GM10847 (cell line): ENCODE measurements around the gene GPR68.

ENCODE experiments used
- POLR2A ChIP-seq: IDR thresholded peaks from 2 replicates; pipeline ENCODE4 v1.6.1; 2011; ENCODE audit not compliant: insufficient read length; ENCODE audit errors: extremely low read depth

Gene GPR68, protein sequence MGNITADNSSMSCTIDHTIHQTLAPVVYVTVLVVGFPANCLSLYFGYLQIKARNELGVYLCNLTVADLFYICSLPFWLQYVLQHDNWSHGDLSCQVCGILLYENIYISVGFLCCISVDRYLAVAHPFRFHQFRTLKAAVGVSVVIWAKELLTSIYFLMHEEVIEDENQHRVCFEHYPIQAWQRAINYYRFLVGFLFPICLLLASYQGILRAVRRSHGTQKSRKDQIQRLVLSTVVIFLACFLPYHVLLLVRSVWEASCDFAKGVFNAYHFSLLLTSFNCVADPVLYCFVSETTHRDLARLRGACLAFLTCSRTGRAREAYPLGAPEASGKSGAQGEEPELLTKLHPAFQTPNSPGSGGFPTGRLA

GRCh38 chr14:91244501-91244901 is at the start of gene GPR68:
GPR68 (minus strand) TSS chr14:91244704; CDS start chr14:91235050, 9,654 bp downstream.
- no peak for TF ChIP-seq POLR2A

DNA sequence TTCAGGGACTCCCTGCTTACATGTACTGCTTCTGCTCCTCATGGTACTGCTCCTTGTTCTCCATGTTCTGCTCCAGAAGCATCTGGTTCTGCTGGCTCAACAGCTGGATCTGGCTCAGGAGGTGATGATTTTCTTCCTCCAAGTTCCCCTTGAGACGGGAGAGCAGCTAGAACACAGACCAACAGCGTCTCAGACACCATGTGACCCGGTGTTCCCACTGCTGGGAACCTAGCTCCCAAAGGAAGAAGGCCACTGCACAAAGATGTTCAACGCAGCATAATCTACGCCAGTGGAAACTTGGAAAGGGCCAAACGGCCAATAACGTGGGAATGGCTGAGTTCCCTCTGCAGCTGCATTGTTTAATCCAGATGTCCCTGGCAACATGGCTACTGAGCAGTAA is 49.6 kb upstream of the GPR68 start:
- no peak for TF ChIP-seq POLR2A

- TF ChIP-seq POLR2A = no peak
These were observed 48.8 kb upstream of the GPR68 start for GRCh38 chr14:91293281-91293680.

GRCh38 chr14:91292491-91292890 is 48.0 kb upstream of the GPR68 start:
- no peak for TF ChIP-seq POLR2A

- TF ChIP-seq POLR2A = no peak
These were observed 47.4 kb upstream of the GPR68 start for GRCh38 chr14:91291786-91292405.

- no peak for TF ChIP-seq POLR2A
These were observed 46.5 kb upstream of the GPR68 start for GRCh38 chr14:91290986-91291385.

GRCh38 chr14:91289464-91289863 is 45.0 kb upstream of the GPR68 start:
- no peak for TF ChIP-seq POLR2A

- no peak for TF ChIP-seq POLR2A
These were observed 44.4 kb upstream of the GPR68 start for GRCh38 chr14:91288876-91289275.

- TF ChIP-seq POLR2A = no peak
These were observed 42.0 kb upstream of the GPR68 start for GRCh38 chr14:91286530-91286937.

DNA sequence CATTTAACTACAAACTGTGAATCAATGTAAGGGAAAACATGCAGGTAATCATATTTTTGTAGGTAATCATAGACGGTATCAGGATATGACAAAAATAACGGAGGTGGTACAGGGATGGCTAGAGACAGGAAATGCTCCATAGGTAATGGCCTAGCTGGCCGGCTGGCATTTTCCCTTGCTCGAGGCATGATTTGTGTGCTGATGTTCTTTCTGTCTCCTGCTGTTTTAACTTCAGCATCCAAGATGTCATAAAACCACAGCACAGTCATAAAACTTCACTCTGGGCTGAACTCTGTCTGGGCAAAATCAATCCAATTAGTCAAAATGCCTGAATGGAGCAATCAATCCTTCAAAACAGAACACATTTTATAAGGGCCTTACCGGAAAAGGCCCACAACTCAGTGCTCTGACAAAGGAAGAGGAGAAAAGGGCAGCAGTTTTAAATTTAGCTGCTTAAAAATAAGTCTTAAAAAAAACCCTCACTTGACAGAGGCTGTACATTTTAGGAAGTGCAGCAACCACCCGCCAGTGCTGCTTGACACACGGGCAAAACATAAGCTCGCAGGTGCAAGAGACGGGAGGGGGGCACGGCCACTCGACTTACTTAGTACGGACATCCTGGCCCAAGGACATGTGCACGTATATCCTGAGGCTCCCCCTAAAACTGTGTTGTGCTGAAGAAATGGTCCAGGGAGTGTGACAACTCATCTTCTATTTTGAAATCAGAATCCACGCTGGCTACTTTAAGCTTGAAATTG is 40.5 kb upstream of the GPR68 start:
- no peak for TF ChIP-seq POLR2A

DNA sequence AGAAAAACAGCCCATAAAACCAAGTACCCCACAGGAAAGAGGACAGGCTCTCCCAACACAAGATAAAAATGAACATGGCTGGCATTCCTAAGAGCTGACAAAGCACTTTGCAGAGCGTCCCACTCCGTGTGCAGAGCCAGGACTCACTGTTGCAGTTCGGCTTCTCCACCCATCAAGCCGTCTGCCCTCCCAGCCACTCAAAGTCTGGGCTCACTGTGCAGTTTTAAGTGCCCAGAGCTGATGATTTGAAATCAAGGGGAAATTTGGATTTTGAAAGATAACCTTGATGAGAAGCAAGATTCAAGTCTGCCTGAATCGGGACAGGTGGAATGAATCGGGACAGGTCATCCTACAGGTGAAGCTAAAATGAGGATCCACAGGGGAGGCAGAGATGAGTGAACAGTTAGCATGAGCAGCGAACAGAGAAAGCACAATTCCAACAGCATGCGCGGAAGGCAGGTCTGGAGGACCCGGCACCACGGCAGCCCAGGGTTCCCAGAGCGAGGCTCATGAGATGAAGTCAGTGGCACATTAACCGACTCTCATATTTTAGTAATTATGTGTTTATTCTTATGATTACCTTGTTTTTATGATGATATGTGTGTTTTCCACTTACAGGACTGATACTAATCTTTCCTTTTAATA is 39.8 kb upstream of the GPR68 start:
- no peak for TF ChIP-seq POLR2A

DNA sequence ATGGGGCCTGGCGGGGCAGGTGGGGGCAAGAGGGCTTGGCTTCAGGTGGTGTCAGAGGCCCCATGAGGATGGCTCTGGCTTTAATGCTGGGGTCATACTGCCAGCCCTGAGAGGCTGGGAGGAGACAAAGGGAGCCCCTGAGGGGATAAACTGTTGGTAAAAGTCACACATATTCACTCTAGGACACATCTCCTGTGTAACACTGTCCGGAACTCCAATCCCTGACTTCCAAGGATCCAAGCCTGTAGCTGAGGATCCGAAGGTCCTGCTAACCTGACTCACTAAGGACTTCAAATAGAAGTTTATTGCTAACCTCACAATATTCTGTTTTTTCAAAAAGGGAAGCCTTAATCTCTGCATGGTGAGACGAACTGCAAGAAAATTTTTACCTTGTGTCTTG is 39.2 kb upstream of the GPR68 start:
- TF ChIP-seq POLR2A = no peak

- no peak for TF ChIP-seq POLR2A
These were observed 38.6 kb upstream of the GPR68 start for GRCh38 chr14:91282954-91283645.

- no peak for TF ChIP-seq POLR2A
These were observed 36.8 kb upstream of the GPR68 start for GRCh38 chr14:91281346-91281745.

DNA sequence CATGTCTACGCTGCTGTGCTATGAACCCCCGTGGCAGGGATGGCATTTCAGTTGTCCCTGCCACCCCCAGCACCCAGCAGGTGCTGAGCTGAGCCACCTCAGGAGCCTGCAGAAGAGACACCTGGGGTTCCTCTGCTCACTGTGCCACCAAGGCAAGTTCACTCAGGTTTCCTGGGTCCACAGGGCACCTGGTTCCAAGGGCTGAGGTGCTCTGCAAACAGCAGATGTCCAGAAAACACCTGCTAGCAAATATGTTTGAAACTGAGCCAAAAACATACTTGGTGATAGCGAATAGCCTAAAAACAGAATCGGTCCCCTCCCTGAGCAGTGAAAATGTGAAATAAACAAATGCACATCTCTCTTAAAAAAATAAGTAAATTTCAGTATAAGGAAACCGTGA is 35.6 kb upstream of the GPR68 start:
- no peak for TF ChIP-seq POLR2A

GRCh38 chr14:91279354-91279753 is 34.9 kb upstream of the GPR68 start:
- TF ChIP-seq POLR2A = no peak

DNA sequence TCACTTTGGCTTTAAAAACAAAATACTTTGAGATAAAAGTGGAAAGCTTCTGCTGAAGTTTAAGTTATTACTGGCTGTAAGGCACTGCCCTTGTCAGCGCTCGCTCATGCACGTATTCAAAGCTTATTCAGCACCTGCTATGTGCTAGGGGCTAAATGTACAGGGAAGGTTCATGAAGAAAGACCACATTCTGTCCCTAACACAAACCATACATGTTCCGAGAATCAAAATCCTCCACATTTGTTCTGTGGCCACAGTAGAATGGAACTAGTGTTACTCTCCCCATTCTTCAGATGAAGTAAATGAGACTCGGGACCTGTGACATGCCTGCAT is 33.8 kb upstream of the GPR68 start:
- no peak for TF ChIP-seq POLR2A
